ENCODE measurements around the gene NCBP1. TPM values are rescaled to one million over a fixed set of nuclear protein-coding genes. Genes with fewer than 3 reads are reported as not detected.

NCBP1 gene
- total and polyA plus RNA-seq, 4 donors: 36.3 to 48.2 (median 44.3) TPM

DNA sequence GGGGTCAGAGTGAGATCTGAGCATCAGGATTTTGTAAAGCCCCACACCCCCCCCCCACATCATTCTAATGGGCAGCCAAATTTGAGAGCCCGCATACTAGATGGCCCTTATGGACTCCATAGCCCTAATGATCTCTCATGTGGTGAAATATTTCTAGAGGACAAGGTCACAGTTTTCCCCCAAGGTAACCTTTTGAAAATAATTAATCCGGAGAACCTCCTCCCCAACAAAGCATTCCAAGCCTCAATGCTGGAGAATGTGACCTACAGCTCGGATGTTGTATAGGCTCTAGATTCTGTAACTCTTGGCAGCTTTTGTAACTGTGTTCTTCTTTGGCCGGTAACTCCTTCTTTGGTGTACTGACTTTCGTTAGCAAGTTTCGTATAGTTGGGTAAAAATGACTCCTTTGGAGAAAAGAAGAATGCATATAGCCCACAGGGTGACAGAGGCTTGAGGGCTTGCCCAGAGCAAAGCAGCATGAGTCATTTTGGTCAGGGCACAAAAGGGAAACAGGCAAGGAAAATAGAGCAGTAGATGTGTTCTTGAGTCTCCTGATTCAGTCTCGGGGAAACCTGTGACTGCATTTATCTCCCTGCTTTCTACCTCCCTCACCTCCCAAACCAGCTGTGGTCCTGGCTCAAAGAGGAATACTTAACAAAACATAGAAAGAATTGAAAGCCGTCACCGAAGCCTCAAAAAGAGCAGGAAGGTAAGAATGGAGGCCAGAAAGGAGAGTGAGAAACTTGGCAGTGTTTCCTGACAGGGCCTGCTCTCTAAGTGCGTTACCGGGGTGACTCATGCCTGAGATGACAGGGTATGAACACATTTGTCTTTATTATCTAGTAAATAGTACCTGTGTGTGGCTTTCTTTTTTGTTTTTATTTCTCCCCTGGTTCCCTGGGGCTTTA lies 70.1 kb downstream of the NCBP1 start:
- WGBS (ENCODE audit: insufficient coverage): 70% methylated on average over 5 of the region's 11 CpGs
- no peaks in the 10 kb centered on the region for H3K9me3 ChIP-seq (ENCODE audit: control insufficient read depth, insufficient read depth, low read length)
- H3K27ac ChIP-seq (ENCODE audit: low read depth, low read length): no peak overlapping the region
- H3K4me3 ChIP-seq (ENCODE audit: low read depth, low read length): no peak overlapping the region
- DNase-seq (ENCODE audit: low read depth in 4 of 6, low spot score in 6 of 6): peak in 1 of 6 donors; percentile 6
- H3K36me3 ChIP-seq (ENCODE audit: control insufficient read depth, insufficient read depth, low read length): no peaks in the 10 kb centered on the region
- no peaks in the 10 kb centered on the region for H3K27me3 ChIP-seq (ENCODE audit: control insufficient read depth, insufficient read depth, low read length)
- H3K4me1 ChIP-seq (ENCODE audit: control insufficient read depth, insufficient read depth, low read length): no peaks in the 10 kb centered on the region

DNA sequence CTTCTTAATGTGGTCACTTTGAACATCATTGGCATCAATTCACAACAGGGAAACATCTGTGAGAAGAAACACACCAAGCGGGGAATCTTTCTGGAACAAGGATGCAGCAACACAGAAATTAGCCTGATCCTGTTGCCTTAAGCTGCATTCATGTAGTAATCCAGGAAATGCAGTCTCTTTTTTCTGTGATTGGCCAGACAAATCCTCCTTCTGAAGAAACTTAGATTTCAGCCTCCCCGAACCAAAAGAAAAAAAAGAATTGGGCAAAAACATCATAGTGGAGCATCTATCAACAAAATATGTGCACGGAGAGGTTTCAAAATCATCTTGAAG lies 70.7 kb downstream of the NCBP1 start:
- no peaks in the 10 kb centered on the region for H3K36me3 ChIP-seq (ENCODE audit: control insufficient read depth, insufficient read depth, low read length)
- no peaks in the 10 kb centered on the region for H3K27me3 ChIP-seq (ENCODE audit: control insufficient read depth, insufficient read depth, low read length)
- no CpG with 5 or more reads among the region's 3 CpGs for WGBS (ENCODE audit: insufficient coverage)
- no peak overlapping the region for H3K27ac ChIP-seq (ENCODE audit: low read depth, low read length)
- H3K4me3 ChIP-seq (ENCODE audit: low read depth, low read length): no peak overlapping the region
- no peaks in the 10 kb centered on the region for H3K9me3 ChIP-seq (ENCODE audit: control insufficient read depth, insufficient read depth, low read length)
- DNase-seq (ENCODE audit: low read depth in 4 of 6, low spot score in 6 of 6): no peak
- no peaks in the 10 kb centered on the region for H3K4me1 ChIP-seq (ENCODE audit: control insufficient read depth, insufficient read depth, low read length)

DNA sequence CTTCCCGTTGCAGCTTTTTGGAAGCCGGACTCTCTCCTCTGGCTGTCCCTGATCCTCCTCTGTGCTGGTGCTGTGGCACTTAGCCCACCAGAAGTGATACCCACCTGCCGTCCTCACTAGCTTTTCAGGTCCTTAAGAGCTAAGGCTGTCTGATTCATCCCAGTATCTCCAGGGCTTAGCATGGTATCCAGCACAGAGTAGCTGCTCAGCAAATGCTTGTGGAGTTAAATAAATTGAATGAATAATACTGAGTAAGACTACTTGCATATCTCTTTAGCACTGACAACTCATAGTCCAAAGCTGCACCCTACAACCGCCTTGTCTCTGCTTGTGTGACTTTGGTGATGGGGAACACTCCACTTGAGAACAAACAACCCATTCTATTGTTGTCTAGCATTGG lies 71.2 kb downstream of the NCBP1 start:
- no peaks in the 10 kb centered on the region for H3K27me3 ChIP-seq (ENCODE audit: control insufficient read depth, insufficient read depth, low read length)
- DNase-seq (ENCODE audit: low read depth in 4 of 6, low spot score in 6 of 6): no peak
- no peaks in the 10 kb centered on the region for H3K9me3 ChIP-seq (ENCODE audit: control insufficient read depth, insufficient read depth, low read length)
- H3K36me3 ChIP-seq (ENCODE audit: control insufficient read depth, insufficient read depth, low read length): no peaks in the 10 kb centered on the region
- H3K4me3 ChIP-seq (ENCODE audit: low read depth, low read length): no peak overlapping the region
- whole genome bisulfite sequencing (ENCODE audit: insufficient coverage): 83% methylated on average over 3 of the region's 4 CpGs
- H3K4me1 ChIP-seq (ENCODE audit: control insufficient read depth, insufficient read depth, low read length): no peaks in the 10 kb centered on the region
- H3K27ac ChIP-seq (ENCODE audit: low read depth, low read length): no peak overlapping the region

DNA sequence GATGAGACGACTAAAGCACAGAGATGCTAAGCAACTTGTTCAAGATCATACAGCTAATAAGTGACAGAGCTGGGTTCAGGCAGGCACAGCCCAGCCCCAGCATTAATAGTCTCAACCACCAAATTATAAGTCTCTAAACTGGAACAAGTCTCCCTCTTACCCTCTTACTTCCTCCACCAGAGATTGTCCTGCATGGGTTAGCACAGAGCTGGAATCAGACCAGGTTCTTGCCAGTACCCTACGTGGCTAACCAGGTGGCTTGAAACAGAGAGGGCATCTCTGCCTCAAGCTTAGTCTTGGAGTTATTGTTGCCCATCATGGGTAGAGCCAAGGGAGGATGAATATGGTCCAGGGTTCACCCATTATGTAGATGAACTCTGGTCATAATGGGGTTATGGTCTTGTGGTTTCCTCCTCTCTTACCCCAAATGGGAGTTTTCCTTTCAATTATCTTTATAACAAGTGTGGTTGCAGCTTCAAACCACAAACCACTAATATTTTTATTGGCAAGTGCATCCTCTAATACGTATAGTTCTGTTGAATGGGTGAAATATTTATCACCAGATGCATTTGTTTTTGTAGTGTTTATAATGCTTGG lies 71.8 kb downstream of the NCBP1 start:
- WGBS (ENCODE audit: insufficient coverage): 70% methylated on average over 2 of the region's 3 CpGs
- no peak overlapping the region for H3K4me3 ChIP-seq (ENCODE audit: low read depth, low read length)
- no peaks in the 10 kb centered on the region for H3K36me3 ChIP-seq (ENCODE audit: control insufficient read depth, insufficient read depth, low read length)
- no peaks in the 10 kb centered on the region for H3K4me1 ChIP-seq (ENCODE audit: control insufficient read depth, insufficient read depth, low read length)
- H3K27me3 ChIP-seq (ENCODE audit: control insufficient read depth, insufficient read depth, low read length): no peaks in the 10 kb centered on the region
- H3K9me3 ChIP-seq (ENCODE audit: control insufficient read depth, insufficient read depth, low read length): no peaks in the 10 kb centered on the region
- no peak for DNase-seq (ENCODE audit: low read depth in 4 of 6, low spot score in 6 of 6)
- H3K27ac ChIP-seq (ENCODE audit: low read depth, low read length): no peak overlapping the region

DNA sequence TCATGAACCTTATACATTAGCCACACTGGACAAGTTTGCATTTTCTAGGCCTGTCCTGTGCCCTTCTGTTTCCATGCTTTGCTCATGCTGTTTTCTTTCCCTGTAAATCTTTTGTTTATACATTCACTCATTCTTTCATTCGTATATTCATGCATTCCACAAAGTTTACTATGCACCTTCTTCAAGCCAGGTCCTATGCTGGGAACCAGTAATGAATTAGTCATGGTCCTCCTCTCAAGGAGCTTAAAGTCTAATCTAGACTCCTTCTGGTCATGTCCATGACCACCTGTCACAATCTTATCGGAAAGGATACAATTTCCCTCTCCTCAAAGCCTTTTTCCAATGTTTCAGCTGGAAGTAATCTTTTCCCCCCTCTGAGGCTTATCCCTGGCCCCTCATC lies 72.6 kb downstream of the NCBP1 start:
- Histone ChIP-seq H3K9me3 (ENCODE audit: control insufficient read depth, insufficient read depth, low read length) (no peaks in the 10 kb centered on the region), H3K4me1 (ENCODE audit: control insufficient read depth, insufficient read depth, low read length) (no peaks in the 10 kb centered on the region), H3K36me3 (ENCODE audit: control insufficient read depth, insufficient read depth, low read length) (no peaks in the 10 kb centered on the region), H3K27me3 (ENCODE audit: control insufficient read depth, insufficient read depth, low read length) (peaks cover 2% of the 10 kb centered on the region), H3K4me3 (ENCODE audit: low read depth, low read length) (no peak overlapping the region), H3K27ac (ENCODE audit: low read depth, low read length) (no peak overlapping the region)
- WGBS (ENCODE audit: insufficient coverage): 80% methylated on average over 2 of the region's 2 CpGs
- DNase-seq (ENCODE audit: low read depth in 4 of 6, low spot score in 6 of 6): no peak

DNA sequence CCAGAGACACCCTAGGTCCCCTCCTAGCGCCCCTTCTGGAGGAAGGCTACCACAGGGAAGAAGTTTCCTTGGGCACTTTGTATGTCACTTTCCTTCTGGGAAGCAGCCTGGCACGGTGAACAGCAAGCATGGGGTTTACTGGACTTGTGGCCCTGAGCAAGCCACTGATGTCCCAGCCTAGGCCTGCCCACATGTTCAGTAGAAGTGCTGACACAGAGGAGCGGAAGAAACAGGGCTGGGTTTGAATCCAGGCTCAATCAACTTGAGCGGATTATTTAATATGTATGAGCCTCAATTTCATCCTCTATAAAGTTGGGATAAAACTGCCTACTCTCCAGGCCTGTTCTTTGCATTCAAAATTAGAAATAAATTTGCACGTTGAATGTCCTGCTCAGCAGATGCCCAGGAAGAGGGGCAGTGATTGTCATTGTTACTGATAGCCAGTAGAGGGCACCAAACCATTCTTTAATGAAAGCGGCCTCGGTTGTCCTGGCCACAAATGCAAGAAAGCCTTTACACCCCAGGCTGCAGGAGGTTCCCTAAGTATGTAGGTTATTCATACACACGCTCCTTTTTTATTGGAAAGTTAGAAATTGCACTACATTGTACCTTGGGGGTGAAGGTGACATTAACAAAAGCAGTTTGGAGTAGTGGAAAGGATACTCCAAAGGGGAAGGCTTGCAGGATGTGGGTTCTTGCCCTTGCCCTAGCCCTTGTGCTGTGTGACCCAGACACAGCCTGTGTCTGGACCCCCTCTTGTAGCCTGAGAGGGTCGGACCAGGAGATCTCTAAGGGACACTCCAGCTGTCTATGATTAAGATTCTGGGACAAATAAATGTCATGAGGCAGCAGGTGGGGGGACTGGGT lies 77.0 kb downstream of the NCBP1 start:
- 26% methylated on average over 4 of the region's 9 CpGs for WGBS (ENCODE audit: insufficient coverage)
- Histone ChIP-seq H3K27me3 (ENCODE audit: control insufficient read depth, insufficient read depth, low read length) (peaks cover 2% of the 10 kb centered on the region), H3K9me3 (ENCODE audit: control insufficient read depth, insufficient read depth, low read length) (no peaks in the 10 kb centered on the region), H3K27ac (ENCODE audit: low read depth, low read length) (no peak overlapping the region), H3K4me3 (ENCODE audit: low read depth, low read length) (no peak overlapping the region), H3K36me3 (ENCODE audit: control insufficient read depth, insufficient read depth, low read length) (no peaks in the 10 kb centered on the region), H3K4me1 (ENCODE audit: control insufficient read depth, insufficient read depth, low read length) (no peaks in the 10 kb centered on the region)
- DNase-seq (ENCODE audit: low read depth in 4 of 6, low spot score in 6 of 6): peak in 4 of 6 donors; percentile 41 to 93 (median 73)

DNA sequence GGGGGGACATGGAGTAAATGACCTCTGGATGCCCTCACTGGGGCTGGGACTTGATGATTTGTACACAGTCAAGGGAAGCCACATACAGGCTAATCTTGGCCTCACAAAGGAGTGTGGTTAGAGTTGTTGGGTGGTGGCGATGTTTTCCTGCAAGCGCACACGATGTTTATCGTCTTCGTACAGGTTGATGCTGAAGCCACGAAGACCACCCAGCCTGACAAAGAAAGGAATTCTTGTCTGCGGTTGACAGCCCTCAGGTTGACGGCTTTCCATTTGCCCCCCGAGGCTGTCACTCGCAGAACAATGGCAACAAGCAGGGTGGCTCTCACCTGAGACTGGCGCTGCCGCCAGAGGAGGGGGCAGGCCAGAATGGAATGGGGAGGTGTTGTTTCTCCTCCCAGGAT lies 77.6 kb downstream of the NCBP1 start:
- H3K27ac ChIP-seq (ENCODE audit: low read depth, low read length): no peak overlapping the region
- peaks cover 2% of the 10 kb centered on the region for H3K27me3 ChIP-seq (ENCODE audit: control insufficient read depth, insufficient read depth, low read length)
- no peak overlapping the region for H3K4me3 ChIP-seq (ENCODE audit: low read depth, low read length)
- H3K9me3 ChIP-seq (ENCODE audit: control insufficient read depth, insufficient read depth, low read length): no peaks in the 10 kb centered on the region
- no peaks in the 10 kb centered on the region for H3K36me3 ChIP-seq (ENCODE audit: control insufficient read depth, insufficient read depth, low read length)
- 22% methylated on average over 12 of the region's 12 CpGs for WGBS (ENCODE audit: insufficient coverage)
- no peak for DNase-seq (ENCODE audit: low read depth in 4 of 6, low spot score in 6 of 6)
- H3K4me1 ChIP-seq (ENCODE audit: control insufficient read depth, insufficient read depth, low read length): no peaks in the 10 kb centered on the region

DNA sequence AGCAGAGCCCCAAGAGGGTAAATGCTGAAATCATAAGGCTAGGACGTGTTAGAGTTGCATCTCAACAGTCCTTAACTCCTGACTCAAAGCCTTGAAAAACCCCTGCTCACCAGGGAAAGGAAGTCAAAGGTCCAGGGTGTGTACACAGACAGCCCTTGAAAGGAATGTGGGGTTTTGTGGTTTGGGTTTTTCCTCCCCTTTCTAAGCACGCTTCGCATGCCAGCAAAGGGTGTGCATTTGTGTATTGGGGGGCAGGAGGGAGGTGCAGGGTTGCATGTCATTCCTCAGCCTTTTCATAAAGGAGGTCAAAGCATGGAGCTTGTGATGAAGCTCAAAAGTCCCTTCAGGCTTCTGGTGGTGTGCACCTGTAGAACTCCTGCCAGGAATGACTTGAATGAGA lies 80.8 kb downstream of the NCBP1 start:
- H3K27me3 ChIP-seq (ENCODE audit: control insufficient read depth, insufficient read depth, low read length): peaks cover 2% of the 10 kb centered on the region
- WGBS (ENCODE audit: insufficient coverage): no CpG with 5 or more reads among the region's 3 CpGs
- H3K36me3 ChIP-seq (ENCODE audit: control insufficient read depth, insufficient read depth, low read length): no peaks in the 10 kb centered on the region
- H3K4me3 ChIP-seq (ENCODE audit: low read depth, low read length): no peak overlapping the region
- H3K4me1 ChIP-seq (ENCODE audit: control insufficient read depth, insufficient read depth, low read length): no peaks in the 10 kb centered on the region
- DNase-seq (ENCODE audit: low read depth in 4 of 6, low spot score in 6 of 6): no peak
- H3K27ac ChIP-seq (ENCODE audit: low read depth, low read length): no peak overlapping the region
- no peaks in the 10 kb centered on the region for H3K9me3 ChIP-seq (ENCODE audit: control insufficient read depth, insufficient read depth, low read length)

DNA sequence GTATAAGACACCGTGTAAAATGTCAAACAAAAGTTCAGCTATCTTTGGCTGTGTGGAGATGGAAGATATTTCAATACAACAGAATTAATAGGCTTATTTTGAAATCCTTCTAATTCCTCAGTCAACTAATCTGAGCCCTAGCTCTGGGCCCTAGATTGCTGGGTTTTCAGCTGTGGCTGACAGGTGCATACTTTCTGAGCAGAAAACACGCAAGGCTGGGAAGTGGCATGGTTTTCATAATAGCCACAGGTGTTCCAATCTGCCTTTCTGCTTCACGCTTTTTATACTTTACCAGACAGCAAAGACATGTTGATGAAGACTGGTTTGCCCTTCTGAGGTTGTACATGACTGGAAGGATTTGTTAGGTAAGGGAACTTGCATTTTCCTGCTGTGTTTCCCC lies 84.2 kb downstream of the NCBP1 start:
- Histone ChIP-seq H3K9me3 (ENCODE audit: control insufficient read depth, insufficient read depth, low read length) (no peaks in the 10 kb centered on the region), H3K4me3 (ENCODE audit: low read depth, low read length) (no peak overlapping the region)
- WGBS (ENCODE audit: insufficient coverage): no CpG with 5 or more reads among the region's 3 CpGs

More for the DNA sequence above, 84.2 kb downstream of the NCBP1 start:
- no peak overlapping the region for H3K27ac ChIP-seq (ENCODE audit: low read depth, low read length)
- H3K4me1 ChIP-seq (ENCODE audit: control insufficient read depth, insufficient read depth, low read length): no peaks in the 10 kb centered on the region
- no peaks in the 10 kb centered on the region for H3K36me3 ChIP-seq (ENCODE audit: control insufficient read depth, insufficient read depth, low read length)
- DNase-seq (ENCODE audit: low read depth in 4 of 6, low spot score in 6 of 6): no peak
- H3K27me3 ChIP-seq (ENCODE audit: control insufficient read depth, insufficient read depth, low read length): peaks cover 2% of the 10 kb centered on the region
